KG1 (cell line): ENCODE results near the gene RGMB.

Experiments
- DNase-seq: peaks from one replicate; lab custom pipeline; 2025; lab: John Stamatoyannopoulos, UW

The RGMB gene

DNA sequence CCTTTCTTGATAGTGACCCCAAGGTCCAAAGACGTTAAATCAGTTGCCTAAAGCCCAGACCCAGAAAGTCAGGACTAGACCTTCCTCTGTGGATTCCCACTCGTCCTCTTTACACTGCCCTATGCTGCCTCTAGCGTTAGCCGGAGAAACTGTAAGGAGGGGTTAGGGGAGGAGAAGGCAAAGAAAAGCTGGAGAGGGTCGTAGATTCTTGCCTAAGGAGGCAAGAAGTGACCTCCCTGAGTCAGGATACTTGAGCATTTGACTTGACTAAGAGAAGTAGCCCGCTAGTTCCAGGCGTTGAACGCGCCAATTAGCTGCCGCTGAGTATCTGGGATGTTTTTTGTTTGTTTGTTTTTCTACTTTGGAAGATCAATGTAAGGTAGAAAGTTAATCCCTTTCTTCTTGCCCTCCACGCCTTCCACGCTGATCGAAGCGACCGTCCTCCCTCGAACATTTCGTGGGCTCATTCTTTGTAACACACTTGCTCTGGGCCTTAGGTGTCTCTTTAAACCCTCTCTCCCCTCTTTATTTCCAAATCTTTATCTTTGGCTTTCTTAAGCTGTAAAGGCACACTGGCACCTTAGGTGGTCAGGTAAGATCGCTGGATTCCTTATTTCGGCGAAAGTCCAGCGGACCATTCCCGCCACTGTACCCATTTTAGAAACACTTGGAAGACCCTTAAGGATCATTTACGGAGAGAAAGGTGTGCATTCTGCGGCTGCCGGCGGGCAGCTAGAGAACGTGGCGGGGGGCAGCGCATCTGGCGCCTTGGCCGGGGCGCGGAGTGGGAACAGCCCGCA is 5.1 kb upstream of the RGMB start:
- no peak for DNase-seq

DNA sequence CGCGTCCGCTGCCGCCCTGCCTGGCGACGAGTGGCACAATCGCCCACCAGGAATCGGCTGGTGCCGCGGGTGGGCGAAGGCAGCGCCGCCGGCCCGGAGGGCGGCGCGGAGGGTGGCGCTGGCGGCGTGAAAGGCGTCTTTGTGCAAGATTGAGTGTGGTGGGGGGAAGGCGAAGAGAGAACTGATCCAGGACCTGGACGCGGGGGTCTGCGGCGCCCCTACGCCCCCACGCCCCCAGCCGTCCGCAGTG is 4.6 kb upstream of the RGMB start:
- no peak for DNase-seq

DNA sequence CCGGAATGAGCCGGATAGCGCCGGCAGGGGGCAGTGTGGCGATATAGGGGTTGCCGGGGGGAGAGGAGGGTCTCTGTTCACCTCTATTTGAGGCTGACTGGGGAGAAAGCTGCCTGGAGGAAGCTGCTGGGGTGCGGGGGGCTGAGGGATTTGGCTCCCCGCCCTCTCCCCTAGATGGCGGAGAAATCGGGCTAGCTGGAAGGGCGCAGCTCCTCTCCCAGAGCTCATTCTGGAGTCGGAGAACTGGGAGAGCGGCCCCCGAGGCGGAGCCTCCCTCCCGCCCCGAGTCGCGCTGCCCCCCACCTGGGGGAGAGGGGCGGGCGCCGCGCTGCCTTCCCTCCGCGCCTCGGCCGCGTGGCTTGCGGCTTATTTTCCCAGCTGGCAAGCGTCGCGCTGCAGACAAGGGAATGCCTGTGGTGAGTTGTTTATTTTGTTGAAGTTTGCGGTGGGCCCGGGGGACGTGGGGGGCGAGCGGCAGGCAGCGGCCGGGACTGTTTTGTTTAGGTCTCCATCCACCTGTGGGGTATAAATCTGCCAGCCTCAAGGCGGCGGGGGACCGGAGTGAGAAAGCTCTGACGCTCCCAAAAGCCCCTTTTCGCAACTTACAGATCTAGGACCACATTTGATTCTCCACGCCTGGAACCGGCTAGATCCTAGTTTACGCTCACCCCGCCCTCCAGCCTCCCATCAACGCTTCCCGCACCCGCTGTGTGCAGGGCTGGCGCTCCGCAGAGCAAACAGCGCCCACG is 4.1 kb upstream of the RGMB start:
- DNase-seq: no peak

DNA sequence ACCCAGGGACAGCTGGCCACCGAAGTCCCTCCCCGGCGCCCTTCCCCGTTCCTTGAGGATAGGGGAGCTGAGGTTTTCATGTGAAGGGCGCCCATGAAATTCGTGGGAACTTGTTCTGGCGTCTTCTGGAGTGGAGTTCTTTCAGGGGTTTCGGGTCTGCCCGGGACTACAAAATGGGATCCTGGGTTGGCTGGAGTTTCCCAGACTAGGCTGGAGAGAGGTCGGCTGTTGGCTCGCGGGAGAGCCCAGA is 3.6 kb upstream of the RGMB start:
- DNase-seq: no peak

DNA sequence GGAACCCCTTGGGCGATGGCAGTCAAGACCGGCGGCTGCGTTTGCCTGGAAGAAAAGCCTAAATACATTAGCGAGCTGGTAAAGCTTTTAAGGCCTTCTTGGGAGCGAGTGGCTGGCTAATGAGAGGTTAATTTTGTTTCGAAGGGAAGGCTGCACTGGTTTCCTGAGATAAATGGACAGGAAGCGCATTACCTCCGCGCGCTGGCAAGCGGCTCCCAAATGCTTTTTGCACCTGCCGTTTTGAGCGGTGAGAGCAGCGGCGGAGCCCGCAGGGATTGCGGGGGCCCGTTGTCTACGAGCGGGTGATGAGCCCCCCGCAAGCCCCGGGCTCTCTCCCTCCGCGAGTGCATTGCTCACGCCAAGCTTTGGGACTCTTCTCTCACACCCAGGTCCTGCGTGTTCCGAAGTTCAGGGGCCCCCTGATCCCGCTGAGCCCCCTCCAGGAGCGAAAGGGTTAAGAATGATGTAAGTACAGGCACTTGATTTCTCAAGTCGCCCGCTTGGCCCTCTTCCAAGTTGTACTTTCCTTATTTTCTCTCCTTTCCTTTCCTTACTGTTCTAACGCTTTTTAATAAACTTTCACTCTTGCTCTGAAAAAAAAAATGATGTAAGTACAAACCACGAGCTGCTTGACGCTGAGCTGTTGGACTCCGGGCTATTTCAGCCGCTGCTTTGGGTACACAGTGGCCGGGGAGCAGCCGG is 3.1 kb upstream of the RGMB start:
- no peak for DNase-seq

DNA sequence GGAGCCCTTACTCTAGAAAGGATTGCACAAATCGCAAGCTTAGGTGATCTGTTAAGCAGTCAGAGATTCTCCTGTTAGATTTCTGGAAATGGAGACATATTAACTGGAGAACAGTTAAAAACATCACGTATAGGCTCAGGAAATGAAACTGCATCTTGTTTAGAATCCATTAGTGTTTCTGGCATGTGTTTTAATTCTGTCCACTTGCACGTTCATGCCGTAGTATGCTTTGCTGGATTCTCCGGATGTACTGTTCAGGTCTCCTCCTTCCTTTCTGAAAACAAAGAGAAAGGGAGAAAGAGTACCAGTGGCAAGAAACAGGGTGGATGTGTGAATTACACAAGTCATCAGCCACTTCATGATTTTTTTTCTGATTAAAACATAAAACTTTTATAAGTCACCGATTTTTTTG is 2.5 kb upstream of the RGMB start:
- DNase-seq: no peak

DNA sequence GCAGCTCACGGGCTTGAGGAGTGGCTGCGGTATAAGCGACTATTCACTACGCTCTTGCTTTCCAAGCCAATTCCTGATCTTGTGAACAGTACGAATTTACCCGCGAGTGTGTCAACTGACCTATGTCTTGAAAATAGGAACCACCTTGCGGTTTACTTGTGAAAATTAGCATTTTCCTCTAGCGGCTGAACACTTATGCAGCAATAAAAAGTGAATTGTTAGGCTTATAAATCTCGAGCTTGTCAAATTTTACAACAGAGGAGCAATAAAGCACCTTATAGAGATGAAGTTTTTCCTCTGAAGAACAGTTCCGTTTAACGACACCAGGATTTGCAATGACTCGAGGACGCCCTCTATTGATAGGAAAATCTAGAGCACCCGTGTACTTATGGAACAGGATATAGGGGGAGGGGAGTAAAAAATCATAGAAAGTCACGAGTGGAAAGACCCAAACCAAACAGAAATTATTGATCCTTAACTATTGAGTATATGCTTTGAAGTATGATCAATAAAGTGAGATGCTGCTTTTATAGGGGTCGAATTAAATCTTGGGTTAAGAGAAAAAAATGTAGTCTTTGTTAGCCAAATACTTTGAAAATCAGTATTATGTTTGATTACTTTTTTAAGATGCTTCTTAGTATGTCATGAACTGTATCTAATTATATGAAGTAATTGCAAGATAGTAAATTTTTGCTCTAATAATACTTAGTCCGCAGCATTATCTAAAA is 1.9 kb upstream of the RGMB start:
- DNase-seq: peak; percentile 16

DNA sequence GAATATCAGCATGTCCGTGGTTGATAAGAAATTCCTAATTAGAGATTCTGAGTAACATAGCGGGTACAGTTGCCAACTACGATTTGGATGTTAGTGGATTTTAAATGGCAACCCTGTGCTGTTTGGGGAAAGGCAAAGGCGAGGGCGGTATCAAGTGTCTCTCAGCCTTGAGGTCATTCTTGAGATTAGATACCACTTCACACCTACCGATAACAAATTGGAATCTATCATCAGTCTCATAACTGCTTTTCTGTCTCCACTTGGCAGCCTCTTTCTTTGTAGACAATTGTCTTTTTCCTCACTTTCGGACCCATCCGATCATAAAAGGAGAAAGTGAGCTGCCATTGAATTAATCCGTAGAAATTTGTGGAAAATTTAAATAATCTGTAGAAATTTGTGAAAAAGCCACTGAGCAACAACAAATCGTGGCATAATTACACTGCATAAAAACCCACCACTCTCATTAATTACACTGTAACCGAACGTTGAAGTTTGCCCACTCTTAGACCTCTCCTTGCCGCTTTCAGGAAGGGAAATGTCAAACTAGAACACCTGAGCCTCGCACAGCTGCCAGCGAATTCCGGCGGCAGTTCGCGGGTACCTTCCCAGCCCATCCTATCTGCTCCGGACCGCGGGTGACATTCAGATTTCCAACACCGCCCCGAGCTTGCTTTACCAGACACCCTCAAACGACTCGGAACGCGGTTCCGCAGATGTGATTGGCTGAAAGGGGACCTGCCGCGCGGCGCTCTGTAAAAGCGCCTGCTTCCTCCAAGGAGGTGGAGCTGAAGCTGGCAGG is 849 bp upstream of the RGMB start:
- DNase-seq: no peak

DNA sequence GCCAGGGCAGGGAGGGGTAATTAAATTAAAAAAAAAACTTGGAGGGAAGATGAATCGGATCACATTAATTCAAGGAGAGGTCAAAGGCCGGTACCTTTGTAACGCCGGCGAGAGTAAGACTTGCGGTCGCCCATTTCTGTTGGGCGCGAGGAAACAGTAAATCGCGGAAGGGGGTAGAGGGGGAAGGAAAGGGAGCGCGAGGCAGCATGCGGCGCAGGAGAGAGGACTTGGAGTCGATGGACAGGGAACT is 324 bp upstream of the RGMB start:
- DNase-seq: no peak

DNA sequence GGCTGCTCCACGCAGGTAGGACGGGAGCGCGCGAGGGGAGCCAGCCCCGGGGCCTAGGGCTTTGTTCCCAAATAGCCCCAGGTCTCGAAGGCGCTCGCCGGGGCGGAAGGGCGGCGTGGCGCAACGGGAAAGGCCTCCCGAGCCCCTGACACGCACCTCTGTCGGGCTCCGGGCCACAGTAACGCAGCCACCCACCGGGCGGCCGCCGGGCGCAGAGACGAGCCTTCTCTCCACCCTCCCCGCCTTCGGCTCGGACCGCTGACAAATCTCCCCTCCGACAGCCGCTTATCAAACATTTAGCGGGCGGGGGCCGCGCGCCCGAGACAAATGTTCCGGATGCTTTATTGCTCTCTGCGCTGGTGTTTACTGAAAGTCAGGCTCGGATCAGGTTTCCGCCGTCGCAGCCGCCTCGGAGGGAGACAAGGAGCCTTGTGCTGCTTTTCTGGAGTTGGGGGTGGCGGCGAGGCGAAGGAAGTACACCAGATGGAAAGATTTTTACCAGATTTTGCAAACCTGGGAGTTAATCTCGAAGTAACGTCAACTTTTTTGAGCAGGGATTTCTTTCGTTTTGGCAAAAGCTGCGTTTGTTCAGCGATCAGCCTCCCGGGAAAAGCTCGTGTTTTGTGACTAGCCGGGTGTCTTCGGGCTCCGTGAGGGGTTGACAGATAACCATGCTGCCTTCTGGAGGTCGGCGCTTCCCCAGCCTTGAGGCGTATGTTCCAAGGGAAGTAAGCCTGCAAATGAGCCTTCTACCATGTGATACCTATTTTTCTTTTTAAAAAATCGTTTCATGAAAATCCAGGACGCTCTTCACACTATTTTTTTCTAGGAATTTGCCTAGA is 950 bp downstream of the RGMB start:
- DNase-seq: no peak

DNA sequence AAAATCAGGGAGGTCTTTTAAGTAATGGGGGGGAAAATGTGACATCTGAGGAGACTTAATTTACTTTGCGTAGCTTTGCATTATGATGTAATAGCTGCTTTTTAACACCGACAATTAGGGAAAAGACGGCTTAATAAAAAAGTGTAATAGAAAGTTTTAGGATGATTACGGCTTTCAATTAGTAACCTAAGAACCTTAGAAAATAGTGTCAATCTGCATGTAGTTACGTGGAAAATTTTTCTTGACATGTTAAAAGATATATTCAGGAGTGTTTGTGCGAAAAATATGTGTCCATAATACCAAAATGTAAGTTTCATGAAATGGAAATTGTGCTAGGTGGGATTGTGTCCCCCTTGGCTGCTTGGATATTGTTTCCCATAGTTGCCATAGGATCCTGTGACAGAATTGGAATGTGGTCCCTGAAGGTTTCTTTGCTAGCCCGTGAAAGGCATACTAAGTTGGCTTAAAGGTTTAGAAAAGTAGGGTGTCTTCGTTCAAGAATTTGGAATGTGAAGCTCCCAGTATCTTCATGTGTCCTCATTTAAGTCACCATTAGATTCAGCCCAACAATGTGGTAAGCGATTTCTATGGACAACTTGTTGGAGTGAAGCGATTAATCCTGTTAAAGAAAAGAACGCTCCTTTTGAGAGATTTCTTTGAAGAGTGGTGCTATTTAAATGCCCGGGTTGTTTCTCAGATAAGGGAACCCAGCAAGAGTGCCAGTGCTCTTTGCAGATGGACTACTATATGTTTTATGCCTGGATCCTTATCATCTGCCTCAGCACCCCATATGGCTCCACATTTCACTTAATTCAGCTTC is 2.0 kb downstream of the RGMB start:
- no peak for DNase-seq

DNA sequence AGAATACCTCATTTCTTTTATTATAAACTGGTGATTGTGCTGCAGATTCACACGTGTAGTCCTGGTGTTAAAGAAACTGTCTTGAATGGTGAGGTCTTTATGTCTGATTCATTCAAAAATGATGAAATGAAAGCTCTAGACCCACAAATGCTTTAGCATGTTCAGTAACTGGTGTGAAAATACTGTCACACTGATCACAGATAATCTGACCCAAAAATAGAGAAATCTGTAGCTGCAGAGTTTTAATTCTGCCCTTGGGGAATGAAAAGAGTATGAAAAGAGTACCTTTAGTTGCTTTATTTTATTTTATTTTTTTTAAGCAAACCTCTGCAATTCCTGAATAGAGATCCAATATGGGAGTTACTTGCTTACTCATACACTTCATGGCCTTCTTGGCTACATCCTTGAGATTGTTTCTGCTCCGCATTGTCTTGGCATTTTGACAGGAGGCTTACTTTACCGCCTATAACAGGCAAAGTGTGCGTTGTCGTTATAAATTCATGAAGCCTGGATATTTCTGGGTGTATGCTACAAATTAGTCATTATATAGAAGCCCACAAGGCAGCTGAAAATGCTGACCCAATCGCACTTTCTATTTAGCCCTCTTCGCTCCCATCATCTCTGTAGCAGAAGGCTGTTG is 2.7 kb downstream of the RGMB start:
- DNase-seq: no peak

DNA sequence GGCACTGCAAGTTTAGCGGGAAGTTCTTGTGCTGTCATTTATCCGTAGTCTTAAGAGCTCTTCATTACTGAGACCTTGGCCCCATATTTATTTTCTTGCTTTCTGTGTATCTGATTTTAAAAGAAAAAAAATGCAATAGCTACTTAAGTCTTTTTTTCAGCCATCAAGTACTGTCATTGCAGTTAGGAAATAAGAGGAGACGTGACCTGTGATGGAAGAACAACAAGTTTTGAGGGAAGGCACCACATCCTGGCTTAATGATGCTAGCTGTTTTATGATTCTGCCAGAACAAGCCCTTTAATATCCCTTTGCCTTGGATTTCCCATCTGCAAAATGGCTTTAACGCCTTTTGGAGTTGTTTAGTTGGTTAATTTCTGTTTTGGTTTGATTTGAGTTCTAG is 3.8 kb downstream of the RGMB start:
- DNase-seq: no peak

DNA sequence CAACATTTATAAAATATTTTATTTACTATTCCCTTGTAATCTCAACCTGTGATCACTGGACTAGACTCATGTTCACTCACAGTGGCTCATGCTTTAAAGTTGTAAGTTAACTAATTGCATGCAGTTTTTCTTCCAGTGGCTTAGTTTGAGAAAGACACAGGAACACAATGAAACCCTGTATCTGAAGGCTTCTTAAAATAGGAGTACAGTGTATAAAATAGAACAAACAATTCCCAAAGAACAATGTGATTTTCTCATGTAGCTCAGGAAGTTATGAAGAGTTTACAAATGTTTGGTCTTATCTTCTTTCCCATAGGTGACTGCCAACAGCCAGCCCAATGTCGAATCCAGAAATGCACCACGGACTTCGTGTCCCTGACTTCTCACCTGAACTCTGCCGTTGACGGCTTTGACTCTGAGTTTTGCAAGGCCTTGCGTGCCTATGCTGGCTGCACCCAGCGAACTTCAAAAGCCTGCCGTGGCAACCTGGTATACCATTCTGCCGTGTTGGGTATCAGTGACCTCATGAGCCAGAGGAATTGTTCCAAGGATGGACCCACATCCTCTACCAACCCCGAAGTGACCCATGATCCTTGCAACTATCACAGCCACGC is 5.9 kb downstream of the RGMB start:
- DNase-seq: no peak

DNA sequence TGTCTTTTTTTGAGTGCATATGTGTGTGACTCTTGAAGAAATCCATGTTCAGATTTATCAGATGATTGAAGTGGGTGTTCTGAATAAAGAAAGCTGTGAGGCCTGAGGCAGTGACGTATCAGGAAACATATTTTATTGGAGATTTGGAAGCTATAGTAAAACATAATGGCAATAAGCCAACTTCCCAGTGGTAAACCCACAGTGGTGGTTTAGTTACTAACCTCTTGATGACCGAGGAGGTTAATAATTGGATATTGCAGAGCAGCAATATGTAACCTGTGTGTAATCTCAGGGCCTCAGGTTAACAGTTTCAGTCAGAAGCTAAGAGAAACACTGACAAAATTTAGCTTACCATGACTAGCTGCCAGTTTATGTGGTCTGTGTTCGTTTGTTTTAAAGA is 6.9 kb downstream of the RGMB start:
- DNase-seq: no peak

DNA sequence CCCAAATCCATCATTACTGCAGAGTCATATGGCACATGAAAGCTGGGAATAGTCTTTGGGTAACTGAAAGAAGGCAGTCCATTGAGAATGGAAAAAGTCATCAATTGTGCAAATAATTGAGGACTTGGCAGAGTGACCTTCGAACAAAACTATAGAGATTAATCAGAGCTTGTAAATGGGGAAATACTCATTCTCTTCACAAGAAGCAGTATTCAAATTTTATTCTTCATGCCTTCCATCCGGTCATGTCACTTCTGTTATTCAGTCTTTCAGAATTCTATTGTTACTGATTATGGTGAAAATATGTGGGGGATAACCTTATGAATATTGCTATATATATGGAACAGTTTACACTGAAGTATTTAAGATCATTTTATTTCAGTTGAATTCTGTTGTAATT is 8.1 kb downstream of the RGMB start:
- no peak for DNase-seq

DNA sequence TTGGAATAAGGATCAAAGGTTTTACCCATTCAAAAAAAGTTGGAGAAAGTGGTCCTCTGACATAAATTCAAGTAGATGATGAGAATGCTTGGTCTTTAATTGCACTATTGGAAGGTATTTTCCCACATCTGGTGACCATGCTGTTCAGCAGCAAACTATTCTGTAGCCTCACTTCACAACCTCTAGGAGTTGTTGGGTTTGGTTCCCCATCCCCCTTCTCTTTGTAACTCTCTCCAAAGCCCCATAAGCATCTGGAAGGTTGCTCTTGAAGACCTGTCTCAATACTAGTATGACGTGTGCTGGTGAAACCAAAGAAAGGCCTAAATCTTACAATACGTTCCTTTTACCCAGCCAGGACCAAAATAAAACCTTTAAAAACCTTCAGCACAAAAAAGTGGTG is 8.5 kb downstream of the RGMB start:
- DNase-seq: no peak

DNA sequence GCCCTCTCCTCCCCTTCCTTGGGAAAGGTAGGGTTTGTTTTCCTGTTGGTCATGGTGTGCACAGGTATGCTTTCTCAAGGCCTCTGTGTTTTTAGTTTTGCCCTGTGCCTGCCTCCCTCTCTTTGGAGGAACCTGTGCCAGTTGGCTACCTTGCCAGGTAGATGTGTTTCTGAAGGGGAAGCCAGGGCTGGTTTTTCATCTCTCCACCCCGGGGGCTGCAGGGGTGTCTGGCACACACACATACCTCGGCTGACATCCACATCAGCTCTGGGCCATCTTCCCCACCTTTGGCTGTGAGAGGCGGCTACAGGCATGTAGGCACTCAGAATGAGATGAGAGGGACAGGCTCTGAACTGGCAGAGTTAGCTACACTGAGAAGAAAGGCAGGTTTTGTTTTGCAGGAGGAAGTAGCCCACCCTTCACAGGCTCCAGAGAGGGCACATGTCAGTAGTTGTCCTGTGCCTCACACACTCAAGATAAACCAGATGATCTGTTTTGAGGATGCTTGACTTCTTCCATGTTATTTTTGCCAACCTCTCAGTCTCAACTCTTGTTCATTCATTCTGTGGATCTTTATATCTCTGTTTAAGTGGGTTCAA is 9.7 kb downstream of the RGMB start:
- DNase-seq: no peak

DNA sequence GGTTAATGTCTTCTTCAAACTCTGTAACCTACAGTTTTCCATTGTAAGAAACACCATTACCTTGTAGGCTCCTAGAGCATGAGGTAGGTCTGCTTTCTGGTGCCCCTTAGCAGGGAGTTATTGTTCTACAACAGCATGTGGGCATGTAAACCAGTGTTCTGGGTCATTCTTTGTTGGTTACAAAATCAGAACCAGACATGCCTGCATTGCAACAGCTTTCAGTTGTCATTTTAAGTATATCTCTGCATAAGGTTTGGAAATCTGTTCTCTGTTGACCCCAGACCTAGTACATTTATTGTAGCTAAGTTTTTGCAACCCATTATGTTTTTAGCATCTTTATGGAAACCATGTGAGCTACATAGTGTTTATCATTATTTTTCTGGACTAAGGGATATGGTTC is 10.9 kb downstream of the RGMB start:
- no peak for DNase-seq
